HFFc6 (cell line): ENCODE data around the gene ZNF101. TPM values are rescaled to one million over a fixed set of nuclear protein-coding genes. Genes with fewer than 3 reads are reported as not detected.
A peak's percentile ranks its signal among the peaks of the same experiment; 100 is the strongest.

Experiments used
- DNase-seq: peaks from one replicate; pipeline ENCODE4 v3.0.0-alpha.2; 2018
- H3K27ac Mint-ChIP-seq: 2 replicates; pipeline ENCODE4 v1.8.0; 2020; ENCODE audit warnings: mild to moderate bottlenecking, mixed read lengths
- H3K27me3 Mint-ChIP-seq: 2 replicates; pipeline ENCODE4 v1.8.0; 2021; ENCODE audit warnings: mild to moderate bottlenecking, moderate library complexity, mixed read lengths; ENCODE audit not compliant: insufficient read depth
- H3K36me3 Mint-ChIP-seq: 2 replicates; pipeline ENCODE4 v1.8.0; 2021; ENCODE audit warnings: low read depth, mixed read lengths
- H3K4me1 Mint-ChIP-seq: 2 replicates; pipeline ENCODE4 v1.8.0; 2020; ENCODE audit warnings: low read depth, mixed read lengths
- H3K4me3 Mint-ChIP-seq: 2 replicates; pipeline ENCODE4 v1.8.0; 2020; ENCODE audit warnings: mild to moderate bottlenecking, moderate library complexity, mixed read lengths
- H3K9me3 Mint-ChIP-seq: 2 replicates; pipeline ENCODE4 v1.8.0; 2020; ENCODE audit warnings: mild to moderate bottlenecking, mixed read lengths
- CTCF ChIP-seq: fragments of 200-600 bp; sonication (generic); IDR thresholded peaks from 2 replicates; pipeline ENCODE4 v1.5.0; 2021; ENCODE audit warnings: antibody characterized with exemption, mild to moderate bottlenecking
- total RNA-seq, 6 experiments: library from RNA; stranded (reverse); fragmentation: NEBNext Ultra II Directional; extraction: Animal tissue kit (Norgen Biotek cat#: 25700); gene quantifications; 2 replicates in 1 of 6; 3 replicates in 5 of 6; pipeline ENCODE4 v1.2.3, GENCODE V29; 2021

The ZNF101 gene
- total RNA-seq, 6 experiments from 2014 or later: 6.8 to 8.5 (median 7.2) TPM

- DNase-seq: no peak
- Mint-ChIP-seq H3K4me3 (no peak overlapping the region), H3K4me1 (no peaks in the 10 kb centered on the region), H3K27ac (no peak overlapping the region), H3K9me3 (peaks cover 93% of the 10 kb centered on the region), H3K36me3 (peaks cover 72% of the 10 kb centered on the region), H3K27me3 (no peaks in the 10 kb centered on the region)
- no peak for TF ChIP-seq CTCF
Observed at GRCh38 chr19:19721896-19722295, 53.3 kb downstream of the ZNF101 start.

- Mint-ChIP-seq H3K9me3 (peaks cover 47% of the 10 kb centered on the region), H3K4me3 (peak within 1 kb of the TSS; percentile 98), H3K27me3 (peaks cover 2% of the 10 kb centered on the region), H3K36me3 (peaks cover 41% of the 10 kb centered on the region), H3K27ac (peak within 1 kb of the TSS; percentile 92), H3K4me1 (peaks cover 12% of the 10 kb centered on the region)
- peak; percentile 41; the same call in 1 of the 2 replicates for TF ChIP-seq CTCF
- DNase-seq: peak; percentile 89
Observed at GRCh38 chr19:19732579-19733501, 64.2 kb downstream of the ZNF101 start, which contains the start of gene ZNF14. Gene ZNF14 (minus strand): TSS chr19:19733112. CDS start chr19:19732958, 154 bp downstream.

Other genes with a start within 250 kb of the ZNF101 start
- 1 to 10 TPM in 2 of 6 experiments, under 1 TPM in 4; 0.61 to 1.3 (median 0.92) TPM for gene TSSK6, start 153.3 kb upstream of the ZNF101 start, total RNA-seq
- 100 to 1,000 TPM; 266 to 393 (median 323) TPM for gene NDUFA13, start 152.6 kb upstream of the ZNF101 start, total RNA-seq
- 1 to 10 TPM; 1.4 to 2.5 (median 2.0) TPM for gene YJEFN3, start 139.9 kb upstream of the ZNF101 start, total RNA-seq
- under 1 TPM; 0.09 to 0.28 (median 0.15) TPM for gene CILP2, start 130.6 kb upstream of the ZNF101 start, total RNA-seq
- gene PBX4, start 50.2 kb upstream of the ZNF101 start, total RNA-seq: under 1 TPM in 5 of 6 experiments, not detected in 1; 0.23 to 0.40 (median 0.30) TPM
- 1 to 10 TPM; 2.6 to 4.2 (median 3.2) TPM for gene LPAR2, start 40.6 kb upstream of the ZNF101 start, total RNA-seq
- gene GMIP, start 25.2 kb upstream of the ZNF101 start, total RNA-seq: 10 to 100 TPM; 11.5 to 16.7 (median 13.9) TPM
- gene ATP13A1, start 5.2 kb upstream of the ZNF101 start, total RNA-seq: 10 to 100 TPM; 56.5 to 76.3 (median 61.3) TPM
- 1 to 10 TPM; 2.2 to 3.1 (median 2.8) TPM for gene ZNF14, start 64.3 kb downstream of the ZNF101 start, total RNA-seq
- 1 to 10 TPM in 4 of 6 experiments, under 1 TPM in 2; 0.50 to 5.4 (median 4.5) TPM for gene ZNF506, start 152.9 kb downstream of the ZNF101 start, total RNA-seq
- gene ZNF253, start 197.0 kb downstream of the ZNF101 start, total RNA-seq: 1 to 10 TPM; 2.9 to 4.4 (median 3.5) TPM
- 1 to 10 TPM; 3.2 to 4.9 (median 4.2) TPM for gene ZNF93, start 232.1 kb downstream of the ZNF101 start, total RNA-seq